ENCODE data around the gene KCTD14. TPM values are rescaled to one million over a fixed set of nuclear protein-coding genes. Genes with fewer than 3 reads are reported as not detected.
"Not testable (repeated sequence)": the region's sequence is repeated elsewhere in the genome, so short reads cannot be mapped to it uniquely, and the experiment has no call there.

KCTD14 gene
- total RNA-seq, 4 donors from 2014 or later, result 0.19 to 5.3 (median 3.3) TPM

GRCh38 chr11:77994434-77995362 is 28.4 kb downstream of the KCTD14 start, which contains the start of gene INTS4:
Gene INTS4 (minus strand): TSS chr11:77994668. CDS start chr11:77994643, 25 bp downstream.
- intact Hi-C loops (cut with DNase I; ENCODE audit: low total_unique reads), result no loop called here
- H3K4me3 ChIP-seq (ENCODE audit: low read depth, poor library complexity, severe bottlenecking), result peak within 1 kb of the TSS; percentile 26
- WGBS, 2 donors, result 0% methylated on average over 47 of the region's 47 CpGs
- TF ChIP-seq POLR2A (IDR thresholded peaks at IDR 0.05) (no peak), CTCF (IDR thresholded peaks at IDR 0.05) (no peak)
- DNase-seq (ENCODE audit: low spot score in 2 of 2), result peak; percentile 99

- H3K4me3 ChIP-seq (ENCODE audit: low read depth, poor library complexity, severe bottlenecking), result peak overlapping the region; percentile 26
- TF ChIP-seq POLR2A (IDR thresholded peaks at IDR 0.05), result no peak
- intact Hi-C loops (cut with DNase I; ENCODE audit: low total_unique reads), result no loop called here
- DNase-seq (ENCODE audit: low spot score in 2 of 2), result no peak
- 5 to 7% methylated on average over 11 of the region's 11 CpGs for WGBS, 2 donors
Observed at GRCh38 chr11:77993902-77994301, 29.2 kb downstream of the KCTD14 start.

GRCh38 chr11:77990981-77991380 is 32.1 kb downstream of the KCTD14 start:
- WGBS, 2 donors, result 88 to 92% methylated on average over 5 of the region's 5 CpGs
- no peak for DNase-seq (ENCODE audit: low spot score in 2 of 2)
- TF ChIP-seq POLR2A (IDR thresholded peaks at IDR 0.05) (no peak), CTCF (IDR thresholded peaks at IDR 0.05) (no peak)
- no peak overlapping the region for H3K4me3 ChIP-seq (ENCODE audit: low read depth, poor library complexity, severe bottlenecking)
- intact Hi-C loops (cut with DNase I; ENCODE audit: low total_unique reads), result no loop called here

- intact Hi-C loops (cut with DNase I; ENCODE audit: low total_unique reads); DNase-seq (ENCODE audit: low spot score in 2 of 2); H3K4me3 ChIP-seq (ENCODE audit: low read depth, poor library complexity, severe bottlenecking): not testable (repeated sequence)
- WGBS, 2 donors, result 96 to 99% methylated on average over 8 of the region's 8 CpGs
Observed at GRCh38 chr11:77986456-77986855, 36.6 kb downstream of the KCTD14 start.

GRCh38 chr11:77981346-77981947 is 41.6 kb downstream of the KCTD14 start:
- WGBS, 2 donors, result 89 to 98% methylated on average over 2 of the region's 2 CpGs
- intact Hi-C loops (cut with DNase I; ENCODE audit: low total_unique reads), result no loop called here

GRCh38 chr11:77968337-77968736 is 54.7 kb downstream of the KCTD14 start:
- intact Hi-C loops (cut with DNase I; ENCODE audit: low total_unique reads), result no loop called here
- DNase-seq (ENCODE audit: low spot score in 2 of 2), result no peak
- WGBS, 2 donors, result 89 to 93% methylated on average over 2 of the region's 2 CpGs
- no peak overlapping the region for H3K4me3 ChIP-seq (ENCODE audit: low read depth, poor library complexity, severe bottlenecking)
- TF ChIP-seq CTCF (IDR thresholded peaks at IDR 0.05), result no peak
- no peak for TF ChIP-seq POLR2A (IDR thresholded peaks at IDR 0.05)

More at GRCh38 chr11:77981346-77981947, 41.6 kb downstream of the KCTD14 start:
- no peak overlapping the region for H3K4me3 ChIP-seq (ENCODE audit: low read depth, poor library complexity, severe bottlenecking)
- DNase-seq (ENCODE audit: low spot score in 2 of 2), result no peak
- TF ChIP-seq CTCF (IDR thresholded peaks at IDR 0.05), result no peak
